ENCODE data around the gene DDX17. TPM values are rescaled to one million over a fixed set of nuclear protein-coding genes. Genes with fewer than 3 reads are reported as not detected.

Gene DDX17
- total RNA-seq, 1 experiment from 2014 or later, result 399 TPM

GRCh38 chr22:38433871-38434270, 72.2 kb downstream of the DDX17 start:
- POLR2A ChIA-PET, result no interaction called here
- no peaks in the 10 kb centered on the region for H3K9me3 Mint-ChIP-seq

More at GRCh38 chr22:38433871-38434270, 72.2 kb downstream of the DDX17 start:
- Mint-ChIP-seq H3K4me1 (0 out of 2 replicates have a peak, but pooled peaks cover 4% of the 10 kb centered on the region), H3K27ac (no peak overlapping the region), H3K27me3 (ENCODE audit: low read depth) (peaks cover 2% of the 10 kb centered on the region; the same call in 1 of the 2 replicates), H3K4me3 (no peak overlapping the region), H3K36me3 (no peaks in the 10 kb centered on the region)
- DNase-seq (ENCODE audit: low spot score) (no peak), ATAC-seq (no peak)
- TF ChIP-seq MLX (CRISPR knock-in tag; IDR thresholded peaks at IDR 0.05) (no peak), MYBL2 (CRISPR knock-in tag; IDR thresholded peaks at IDR 0.05) (no peak), ZMAT4 (CRISPR knock-in tag; IDR thresholded peaks at IDR 0.05) (no peak), ZSCAN18 (CRISPR knock-in tag; IDR thresholded peaks at IDR 0.05) (no peak), ZNF219 (CRISPR knock-in tag; IDR thresholded peaks at IDR 0.05; ENCODE audit: borderline replicate concordance) (no peak), TCF7 (CRISPR knock-in tag; IDR thresholded peaks at IDR 0.05; ENCODE audit: low read depth) (no peak), NR2C2 (CRISPR knock-in tag; IDR thresholded peaks at IDR 0.05) (no peak), ATF1 (CRISPR knock-in tag; IDR thresholded peaks at IDR 0.05) (no peak), MXD4 (CRISPR knock-in tag; IDR thresholded peaks at IDR 0.05; ENCODE audit: borderline replicate concordance) (no peak), AR (CRISPR knock-in tag; IDR thresholded peaks at IDR 0.05) (no peak)
- CTCF ChIA-PET, result interaction anchor here (0.9 to 4.7 kb wide), 10 partner anchors 10 to 286 kb away, joined by 3 to 54 read pairs (median 7); partner anchors contain the start of gene DMC1

Other genes with a start within 250 kb of the DDX17 start
- 85.9 to 89.7 TPM (median 88.1 TPM) in 3 replicates for gene TMEM184B, start 233.3 kb downstream of the DDX17 start, total RNA-seq (2021)
- gene CSNK1E, start 188.9 kb downstream of the DDX17 start, total RNA-seq (2021), result 262 to 271 TPM (median 265 TPM) in 3 replicates
- gene KCNJ4, start 51.1 kb downstream of the DDX17 start, total RNA-seq (2021), result 3.1 to 3.3 TPM (median 3.2 TPM) in 3 replicates
- gene KDELR3, start 38.2 kb downstream of the DDX17 start, total RNA-seq (2021), result 5.7 to 10.3 TPM (median 7.7 TPM) in 3 replicates
- 4.3 to 4.5 TPM (median 4.5 TPM) in 3 replicates for gene DMC1, start 63.9 kb upstream of the DDX17 start, total RNA-seq (2021)
- 3.8 to 6.3 TPM (median 6.0 TPM) in 3 replicates for gene FAM227A, start 150.1 kb upstream of the DDX17 start, total RNA-seq (2021)
- gene CBY1, start 150.3 kb upstream of the DDX17 start, total RNA-seq (2021), result 26.5 to 28.3 TPM (median 28.1 TPM) in 3 replicates
- 131 to 146 TPM (median 135 TPM) in 3 replicates for gene TOMM22, start 175.6 kb upstream of the DDX17 start, total RNA-seq (2021)
- gene JOSD1, start 194.6 kb upstream of the DDX17 start, total RNA-seq (2021), result 22.2 to 26.2 TPM (median 24.5 TPM) in 3 replicates
- 98.9 to 108 TPM (median 101 TPM) in 3 replicates for gene GTPBP1, start 199.6 kb upstream of the DDX17 start, total RNA-seq (2021)
- 17.7 to 30.1 TPM (median 18.6 TPM) in 3 replicates for gene SUN2, start 249.7 kb upstream of the DDX17 start, total RNA-seq (2021)

All from WTC11 (cell line).